H1 (cell line): ENCODE results near the gene CST8.

Experiments
- CTCF ChIP-seq, 3 experiments: IDR thresholded peaks; 1 replicate in 2 of 3; 2 replicates in 1 of 3; pipeline versions ENCODE4 v1.5.1 to v1.6.1; 2011; ENCODE audit warnings: low read length in 3 of 3, mild to moderate bottlenecking in 3 of 3, inconsistent platforms in 2 of 3, low read depth in 1 of 3, moderate library complexity in 1 of 3; ENCODE audit not compliant: insufficient read depth in 1 of 3; ENCODE audit errors: control extremely low read depth in 1 of 3
- EGR1 ChIP-seq: IDR thresholded peaks from 2 replicates; pipeline ENCODE4 v1.6.1; 2011; ENCODE audit warnings: low read depth, low read length, borderline replicate concordance
- EZH2 ChIP-seq: fragments of 200-600 bp; sonication (generic); IDR thresholded peaks from 2 replicates; pipeline ENCODE4 v1.7.1; 2012; ENCODE audit warnings: low read depth, mild to moderate bottlenecking, moderate library complexity, low read length, inconsistent platforms; ENCODE audit not compliant: severe bottlenecking
- HDAC2 ChIP-seq, 2 experiments: fragments of 300-600 bp in 1 of 2; sonication (generic) in 1 of 2; IDR thresholded peaks; 2 replicates each; pipeline ENCODE4 v1.6.1; 2011 to 2012; ENCODE audit warnings: low read depth in 2 of 2, low read length in 2 of 2, mild to moderate bottlenecking in 2 of 2, moderate library complexity in 2 of 2, borderline replicate concordance in 1 of 2, inconsistent platforms in 1 of 2
- MAFK ChIP-seq: IDR thresholded peaks from 2 replicates; pipeline ENCODE4 v1.6.1; 2012; ENCODE audit warnings: low read depth, mild to moderate bottlenecking, improper control_type of control experiment, low read length
- NRF1 ChIP-seq: IDR thresholded peaks from 2 replicates; pipeline ENCODE4 v1.6.1; 2011; ENCODE audit warnings: mild to moderate bottlenecking, low read depth, low read length, improper control_type of control experiment
- RFX5 ChIP-seq: IDR thresholded peaks from 2 replicates; pipeline ENCODE4 v1.6.1; 2011; ENCODE audit warnings: low read depth, low read length, improper control_type of control experiment, borderline replicate concordance
- TEAD4 ChIP-seq: IDR thresholded peaks from 2 replicates; pipeline ENCODE4 v1.6.1; 2012; ENCODE audit warnings: low read depth, low read length, inconsistent platforms, mixed read lengths
- ZNF274 ChIP-seq: IDR thresholded peaks from 2 replicates; pipeline ENCODE4 v1.7.0; 2012; ENCODE audit warnings: low read length, borderline replicate concordance; ENCODE audit errors: extremely low read depth

- TF ChIP-seq ZNF274: no peak
- TF ChIP-seq CTCF (IDR thresholded peaks at IDR 0.05; ENCODE audit: control extremely low read depth in 1 of 3, insufficient read depth in 1 of 3, low read depth in 1 of 3, low read length in 3 of 3): no peak
- TF ChIP-seq TEAD4: no peak
- no peak for TF ChIP-seq NRF1
- TF ChIP-seq MAFK: no peak
- TF ChIP-seq RFX5: no peak
- TF ChIP-seq HDAC2 (IDR thresholded peaks at IDR 0.05; ENCODE audit: borderline replicate concordance in 1 of 2, low read depth in 2 of 2, low read length in 2 of 2): no peak
- no peak for TF ChIP-seq EGR1
- no peak for TF ChIP-seq EZH2
Observed at GRCh38 chr20:23475395-23475794, 15.5 kb upstream of the CST8 start.
